Calu3 (cell line): ENCODE measurements around the gene EFR3B. TPM values are rescaled to one million over a fixed set of nuclear protein-coding genes. Genes with fewer than 3 reads are reported as not detected.

Experiments
- BruUV-seq: library from RNA; stranded (reverse); fragments of 400-500 nt; replicated peaks from 2 replicates; lab custom pipeline; 2021; lab: Mats Ljungman, UMichigan
- CTCF ChIA-PET: fragments of 300-600 bp; sonication (Branson Sonifier 250); formaldehyde crosslinking; loops from one replicate; lab custom pipeline; 2022; ENCODE audit warnings: antibody characterized with exemption; lab: Charles Lee
- DNase-seq: peaks from one replicate; pipeline ENCODE4 v3.0.0; 2022
- H3K27ac Mint-ChIP-seq: one replicate; pipeline ENCODE4 v1.8.0; 2022; ENCODE audit warnings: mixed read lengths; ENCODE audit not compliant: unreplicated experiment
- H3K27me3 Mint-ChIP-seq: one replicate; pipeline ENCODE4 v1.8.0; 2022; ENCODE audit warnings: mixed read lengths; ENCODE audit not compliant: unreplicated experiment
- H3K36me3 Mint-ChIP-seq: one replicate; pipeline ENCODE4 v1.8.0; 2022; ENCODE audit warnings: mild to moderate bottlenecking, moderate library complexity, mixed read lengths; ENCODE audit not compliant: insufficient read depth, unreplicated experiment
- H3K4me1 Mint-ChIP-seq: one replicate; pipeline ENCODE4 v1.8.0; 2022; ENCODE audit warnings: mild to moderate bottlenecking, low read depth, mixed read lengths; ENCODE audit not compliant: unreplicated experiment
- H3K4me3 Mint-ChIP-seq: one replicate; pipeline ENCODE4 v1.8.0; 2022; ENCODE audit warnings: mild to moderate bottlenecking, low read depth, moderate library complexity, mixed read lengths; ENCODE audit not compliant: unreplicated experiment
- H3K9me3 Mint-ChIP-seq: one replicate; pipeline ENCODE4 v1.8.0; 2022; ENCODE audit warnings: low read depth, mixed read lengths; ENCODE audit not compliant: unreplicated experiment
- CTCF ChIP-seq: fragments of 200-600 bp; IDR thresholded peaks from one replicate; pipeline ENCODE4 v1.8.0; 2022; ENCODE audit warnings: antibody characterized with exemption; ENCODE audit not compliant: unreplicated experiment
- intact Hi-C: fragments of 100-400 bp; cut with micrococcal nuclease; formaldehyde crosslinking; loops from one replicate; pipeline ENCODE4 v1.10.0; 2022; ENCODE audit not compliant: unreplicated experiment
- total RNA-seq: library from RNA; stranded (reverse); gene quantifications from 2 replicates; pipeline ENCODE4 v1.2.3, GENCODE V29; 2022

EFR3B gene
- total RNA-seq, 1 experiment from 2014 or later, result 0.17 TPM

- no peak for TF ChIP-seq CTCF
- DNase-seq, result no peak
- Mint-ChIP-seq H3K9me3 (no peaks in the 10 kb centered on the region), H3K36me3 (no peaks in the 10 kb centered on the region), H3K27me3 (no peaks in the 10 kb centered on the region), H3K4me3 (no peak overlapping the region), H3K27ac (no peak overlapping the region), H3K4me1 (peaks cover 11% of the 10 kb centered on the region)
- intact Hi-C loops, result no loop called here
- CTCF ChIA-PET, result no interaction called here
- no TSS peak for BruUV-seq
Observed at GRCh38 chr2:25188405-25188804, 146.5 kb downstream of the EFR3B start.

- intact Hi-C loops, result no loop called here
- Mint-ChIP-seq H3K27ac (no peak overlapping the region), H3K4me3 (no peak overlapping the region), H3K4me1 (no peaks in the 10 kb centered on the region), H3K9me3 (no peaks in the 10 kb centered on the region), H3K36me3 (no peaks in the 10 kb centered on the region), H3K27me3 (no peaks in the 10 kb centered on the region)
- no TSS peak for BruUV-seq
- CTCF ChIA-PET, result no interaction called here
- no peak for TF ChIP-seq CTCF
- DNase-seq, result no peak
Observed at GRCh38 chr2:25190536-25190935, 148.7 kb downstream of the EFR3B start.

GRCh38 chr2:25194576-25195122 lies 152.8 kb downstream of the EFR3B start:
- intact Hi-C loops, result no loop called here
- Mint-ChIP-seq H3K4me3 (no peak overlapping the region), H3K4me1 (peaks cover 23% of the 10 kb centered on the region), H3K9me3 (no peaks in the 10 kb centered on the region), H3K36me3 (no peaks in the 10 kb centered on the region), H3K27ac (no peak overlapping the region), H3K27me3 (no peaks in the 10 kb centered on the region)
- no TSS peak for BruUV-seq
- CTCF ChIA-PET, result interaction anchor here (2.4 kb wide), 1 partner anchor 29 kb away, joined by 8 read pairs; no protein-coding TSS in a partner anchor
- DNase-seq, result no peak
- TF ChIP-seq CTCF, result no peak

GRCh38 chr2:25197336-25198208 lies 155.7 kb downstream of the EFR3B start:
- Mint-ChIP-seq H3K4me3 (no peak overlapping the region), H3K27me3 (no peaks in the 10 kb centered on the region), H3K9me3 (no peaks in the 10 kb centered on the region), H3K36me3 (no peaks in the 10 kb centered on the region), H3K27ac (no peak overlapping the region), H3K4me1 (peaks cover 23% of the 10 kb centered on the region)
- intact Hi-C loops, result loop anchor here (2.0 kb wide), 1 partner anchor 223 kb away; no protein-coding TSS in a partner anchor
- CTCF ChIA-PET, result interaction anchor here (0.6 to 0.7 kb wide), 3 partner anchors 29 to 1175 kb away, joined by 3 to 6 read pairs (median 3); partner anchors contain the start of gene POMC
- peak; percentile 11 for DNase-seq
- BruUV-seq, result no TSS peak
- TF ChIP-seq CTCF, result no peak
